ENCODE data around the gene LINC01488.

DNA sequence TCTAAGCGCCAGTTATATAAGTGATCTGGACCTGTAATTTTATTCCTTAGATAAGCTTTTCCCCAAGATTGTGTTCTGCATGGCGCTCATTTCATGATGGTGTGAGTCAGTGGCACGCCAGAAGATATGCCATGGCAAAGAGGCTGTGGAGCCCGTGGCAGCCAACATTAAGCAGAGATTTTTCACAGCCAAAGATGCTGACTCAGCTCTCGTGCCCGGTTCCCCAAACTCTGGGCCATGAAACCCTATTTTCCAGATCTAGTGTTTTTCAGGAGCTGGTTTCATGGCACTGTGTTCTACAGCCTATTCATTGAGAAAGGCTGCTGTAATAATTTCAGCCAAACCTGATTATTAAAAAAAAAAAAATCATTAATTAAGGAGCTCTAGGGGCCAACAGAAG is 15.4 kb upstream of the LINC01488 start:
- no peak for TF ChIP-seq EZH2 (IDR thresholded peaks at IDR 0.05; ENCODE audit: borderline replicate concordance, insufficient read depth, low read depth, low read length, poor library complexity, severe bottlenecking)
- TF ChIP-seq, protein P1, sequence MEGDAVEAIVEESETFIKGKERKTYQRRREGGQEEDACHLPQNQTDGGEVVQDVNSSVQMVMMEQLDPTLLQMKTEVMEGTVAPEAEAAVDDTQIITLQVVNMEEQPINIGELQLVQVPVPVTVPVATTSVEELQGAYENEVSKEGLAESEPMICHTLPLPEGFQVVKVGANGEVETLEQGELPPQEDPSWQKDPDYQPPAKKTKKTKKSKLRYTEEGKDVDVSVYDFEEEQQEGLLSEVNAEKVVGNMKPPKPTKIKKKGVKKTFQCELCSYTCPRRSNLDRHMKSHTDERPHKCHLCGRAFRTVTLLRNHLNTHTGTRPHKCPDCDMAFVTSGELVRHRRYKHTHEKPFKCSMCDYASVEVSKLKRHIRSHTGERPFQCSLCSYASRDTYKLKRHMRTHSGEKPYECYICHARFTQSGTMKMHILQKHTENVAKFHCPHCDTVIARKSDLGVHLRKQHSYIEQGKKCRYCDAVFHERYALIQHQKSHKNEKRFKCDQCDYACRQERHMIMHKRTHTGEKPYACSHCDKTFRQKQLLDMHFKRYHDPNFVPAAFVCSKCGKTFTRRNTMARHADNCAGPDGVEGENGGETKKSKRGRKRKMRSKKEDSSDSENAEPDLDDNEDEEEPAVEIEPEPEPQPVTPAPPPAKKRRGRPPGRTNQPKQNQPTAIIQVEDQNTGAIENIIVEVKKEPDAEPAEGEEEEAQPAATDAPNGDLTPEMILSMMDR (IDR thresholded peaks at IDR 0.05) = no peak

Data from B cell (primary cell).